SK-N-MC (cell line): ENCODE measurements around the gene HLA-E.
"Not testable (repeated sequence)": the region's sequence is repeated elsewhere in the genome, so short reads cannot be mapped to it uniquely, and the experiment has no call there.

ENCODE experiments used
- EZH2 ChIP-seq: fragments of 200-600 bp; sonication (generic); IDR thresholded peaks from one replicate; pipeline ENCODE4 v1.6.1; 2017; ENCODE audit warnings: antibody characterized with exemption
- FOXP2 ChIP-seq: optimal IDR thresholded peaks from 2 replicates; pipeline ENCODE3; 2011; ENCODE audit warnings: mild to moderate bottlenecking, moderate library complexity; ENCODE audit not compliant: insufficient read depth; ENCODE audit errors: extremely low read length, control extremely low read depth
- POLR2AphosphoS5 ChIP-seq: IDR thresholded peaks from 2 replicates; pipeline ENCODE4 v1.6.1; 2012; ENCODE audit warnings: mild to moderate bottlenecking, low read depth, low read length, borderline replicate concordance

DNA sequence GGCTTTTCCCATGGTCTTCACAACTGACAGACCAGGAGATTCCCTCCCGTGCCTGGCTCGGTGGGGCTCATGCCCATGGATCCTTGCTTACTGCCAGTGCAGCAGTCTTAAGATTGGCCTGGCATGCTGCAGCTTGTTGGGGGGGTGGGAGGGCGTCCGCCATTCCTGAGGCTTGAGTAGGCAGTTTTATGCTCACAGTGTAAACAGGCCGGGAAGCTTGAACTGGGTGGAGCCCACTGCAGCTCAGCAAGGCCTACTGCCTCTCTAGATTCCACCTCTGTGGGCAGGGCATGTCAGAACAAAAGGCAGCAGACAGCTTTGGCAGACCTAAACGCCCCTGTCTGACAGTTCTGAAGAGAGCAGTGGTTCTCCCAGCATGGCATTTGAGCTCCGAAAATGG, 31.8 kb downstream of the HLA-E start:
- not testable (repeated sequence) for TF ChIP-seq EZH2, POLR2AphosphoS5, FOXP2
